ENCODE data around the gene DYDC2. TPM values are rescaled to one million over a fixed set of nuclear protein-coding genes. Genes with fewer than 3 reads are reported as not detected.

DYDC2 gene
- total and polyA plus RNA-seq, 2 experiments from 2014 or later, result 8.1 to 9.0 TPM

- ATAC-seq (no peak), DNase-seq (ENCODE audit: low spot score) (no peak)
- Histone ChIP-seq H3K4me1 (ENCODE audit: insufficient read depth) (peaks cover 10% of the 10 kb centered on the region), H3K79me2 (replicated peaks; ENCODE audit: insufficient read depth) (no peaks in the 10 kb centered on the region), H3K36me3 (ENCODE audit: insufficient read depth) (no peaks in the 10 kb centered on the region), H3K4me3 (no peak overlapping the region), H3K9me2 (ENCODE audit: insufficient read depth) (no peaks in the 10 kb centered on the region), H4K20me1 (replicated peaks; ENCODE audit: insufficient read depth) (no peaks in the 10 kb centered on the region; the same call in 1 of the 2 replicates), H3K27ac (ENCODE audit: low read depth) (no peak overlapping the region), H3K4me2 (no peak overlapping the region), H3F3A (replicated peaks; ENCODE audit: low read depth) (no peaks in the 10 kb centered on the region), H3K27me3 (ENCODE audit: insufficient read depth) (peaks cover 13% of the 10 kb centered on the region), H2AFZ (no peak overlapping the region)
- Mint-ChIP-seq H3K9me3 (no peaks in the 10 kb centered on the region), H3K36me3 (ENCODE audit: low read depth) (no peaks in the 10 kb centered on the region), H3K27me3 (ENCODE audit: insufficient read depth, low read depth, poor library complexity) (peaks cover 7% of the 10 kb centered on the region), H3K4me1 (peaks cover 22% of the 10 kb centered on the region), H3K27ac (no peak overlapping the region), H3K4me3 (no peak overlapping the region)
- TF ChIP-seq EZH2phosphoT487 (IDR thresholded peaks at IDR 0.05; ENCODE audit: unreplicated experiment) (no peak), ZNF114 (CRISPR knock-in tag; IDR thresholded peaks at IDR 0.05) (no peak), REST (IDR thresholded peaks at IDR 0.05; ENCODE audit: unreplicated experiment) (no peak), CREB1 (CRISPR knock-in tag; IDR thresholded peaks at IDR 0.05; ENCODE audit: low read depth) (no peak), NANOG (IDR thresholded peaks at IDR 0.05; ENCODE audit: borderline replicate concordance) (no peak), STAT1 (IDR thresholded peaks at IDR 0.05; ENCODE audit: unreplicated experiment) (no peak), JUNB (IDR thresholded peaks at IDR 0.05; ENCODE audit: unreplicated experiment) (no peak), ZNF331 (CRISPR knock-in tag; IDR thresholded peaks at IDR 0.05; ENCODE audit: low read depth) (no peak), CTCF (conservative IDR thresholded peaks at IDR 0.05; ENCODE audit: low read depth in 2 of 2) (no peak), ZNF462 (CRISPR knock-in tag; IDR thresholded peaks at IDR 0.05) (no peak), EZH2 (IDR thresholded peaks at IDR 0.05; ENCODE audit: low read depth, unreplicated experiment) (no peak), ETS1 (IDR thresholded peaks at IDR 0.05) (no peak), POLR2AphosphoS5 (IDR thresholded peaks at IDR 0.05; ENCODE audit: low read depth) (no peak)
Observed at GRCh38 chr10:80351220-80351619, 5.4 kb upstream of the DYDC2 start.
